ENCODE results near the gene SORL1.
"Not testable (repeated sequence)": the region's sequence is repeated elsewhere in the genome, so short reads cannot be mapped to it uniquely, and the experiment has no call there.

Gene SORL1

DNA sequence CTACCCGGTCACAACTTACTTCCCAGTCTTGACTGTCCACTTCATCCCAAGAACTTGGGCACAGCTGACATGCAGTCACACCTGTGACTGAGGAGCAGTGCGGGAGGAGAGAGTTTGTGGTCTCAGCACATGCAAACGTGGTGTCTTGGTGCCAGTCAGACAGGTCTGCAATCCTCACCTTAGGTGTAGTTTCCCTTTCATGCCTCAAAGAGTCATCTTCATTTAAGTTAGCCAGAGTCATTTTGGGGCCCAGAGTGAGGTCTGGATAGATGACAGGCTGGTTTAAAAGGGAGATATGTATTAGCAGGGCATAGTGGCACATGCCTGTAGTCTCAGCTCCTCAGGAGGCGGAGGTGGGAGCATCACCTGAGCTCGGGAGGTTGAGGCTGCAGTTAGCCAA, 109.1 kb downstream of the SORL1 start:
- DNase-seq (ENCODE audit: low read depth in 2 of 2) = no peak

DNA sequence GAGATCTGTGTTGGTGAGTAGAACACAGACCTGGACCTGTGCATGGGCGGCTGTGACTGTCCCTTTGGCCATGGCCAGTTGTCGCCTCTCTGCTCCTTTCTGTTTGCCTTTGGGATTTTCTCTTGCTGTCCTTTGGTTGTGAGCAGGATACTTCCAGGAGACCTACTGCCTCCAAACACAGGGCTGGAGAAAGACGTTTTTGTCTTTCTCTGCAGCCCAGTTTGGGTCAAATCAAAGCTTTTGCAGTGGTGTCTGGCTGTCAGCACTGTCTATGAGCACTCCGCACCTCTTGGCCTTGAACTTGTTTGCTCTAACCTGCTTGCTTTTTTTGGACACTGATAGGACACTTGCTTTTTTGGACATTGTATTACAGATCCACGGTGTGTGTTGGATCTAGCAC, 109.6 kb downstream of the SORL1 start:
- no peak for DNase-seq (ENCODE audit: low read depth in 2 of 2)

DNA sequence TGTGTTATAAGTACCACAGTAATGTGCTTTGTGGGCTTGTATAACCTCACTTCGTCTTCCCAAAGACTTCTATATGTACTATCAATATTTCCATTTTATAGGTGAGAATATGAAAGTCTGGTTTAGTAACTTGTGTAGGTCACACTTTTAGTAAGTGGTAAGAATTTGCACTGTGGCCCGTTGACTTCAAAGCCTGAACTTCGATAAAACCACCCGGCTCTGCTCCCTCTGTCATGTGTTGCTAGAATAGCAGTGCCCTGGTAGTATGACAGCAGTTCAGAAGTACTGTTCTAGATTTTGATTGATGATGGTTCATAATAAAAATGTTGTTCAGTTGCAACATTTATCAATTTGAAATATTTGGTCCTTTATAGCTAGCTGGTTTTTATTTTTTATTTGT, 110.9 kb downstream of the SORL1 start:
- peak in 1 of 2 experiments; percentile 28 for DNase-seq (ENCODE audit: low read depth in 2 of 2)

DNA sequence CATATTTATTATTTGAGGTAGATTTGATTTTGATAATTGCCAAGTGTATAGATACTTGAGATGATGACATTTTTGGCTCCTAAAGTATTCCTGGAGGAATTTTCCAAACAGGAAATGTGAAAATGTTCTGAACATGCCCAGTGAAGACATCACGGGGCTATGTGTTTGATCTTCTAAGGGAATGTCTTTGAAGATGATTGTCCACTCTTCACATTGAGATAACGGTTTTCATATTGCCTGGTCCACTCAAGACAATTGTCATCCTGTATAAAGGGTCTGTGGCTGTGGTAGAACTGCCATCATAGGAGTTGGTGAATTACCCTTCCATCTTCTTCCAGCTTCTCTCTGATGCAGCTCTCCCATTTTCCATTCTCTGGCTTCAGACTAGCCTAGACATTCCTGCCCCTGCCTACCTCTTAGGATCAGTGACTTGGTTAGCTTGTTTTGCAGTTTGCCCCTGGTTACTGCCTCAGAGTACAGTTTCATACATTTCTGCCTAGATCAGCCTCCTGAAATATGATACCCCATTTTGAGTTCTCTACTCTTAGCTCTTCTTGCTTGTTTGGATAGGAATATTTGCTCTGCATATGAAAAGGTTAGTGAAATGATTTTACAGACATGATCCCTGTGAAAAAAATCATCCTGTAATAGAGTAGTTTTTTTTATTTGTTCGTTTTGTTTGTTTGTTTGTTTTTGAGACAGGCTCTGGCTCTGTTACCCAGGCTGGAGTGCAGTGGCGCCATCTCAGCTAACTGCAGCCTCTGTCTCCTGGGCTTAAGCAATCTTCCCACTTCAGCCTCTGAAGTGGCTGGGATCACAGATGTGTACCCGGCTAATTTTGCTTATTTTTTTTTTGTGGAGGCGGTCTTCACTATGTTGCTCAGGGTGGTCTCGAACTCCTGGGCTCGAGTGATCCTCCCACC, 112.0 kb downstream of the SORL1 start:
- no peak for DNase-seq (ENCODE audit: low read depth in 2 of 2)

DNA sequence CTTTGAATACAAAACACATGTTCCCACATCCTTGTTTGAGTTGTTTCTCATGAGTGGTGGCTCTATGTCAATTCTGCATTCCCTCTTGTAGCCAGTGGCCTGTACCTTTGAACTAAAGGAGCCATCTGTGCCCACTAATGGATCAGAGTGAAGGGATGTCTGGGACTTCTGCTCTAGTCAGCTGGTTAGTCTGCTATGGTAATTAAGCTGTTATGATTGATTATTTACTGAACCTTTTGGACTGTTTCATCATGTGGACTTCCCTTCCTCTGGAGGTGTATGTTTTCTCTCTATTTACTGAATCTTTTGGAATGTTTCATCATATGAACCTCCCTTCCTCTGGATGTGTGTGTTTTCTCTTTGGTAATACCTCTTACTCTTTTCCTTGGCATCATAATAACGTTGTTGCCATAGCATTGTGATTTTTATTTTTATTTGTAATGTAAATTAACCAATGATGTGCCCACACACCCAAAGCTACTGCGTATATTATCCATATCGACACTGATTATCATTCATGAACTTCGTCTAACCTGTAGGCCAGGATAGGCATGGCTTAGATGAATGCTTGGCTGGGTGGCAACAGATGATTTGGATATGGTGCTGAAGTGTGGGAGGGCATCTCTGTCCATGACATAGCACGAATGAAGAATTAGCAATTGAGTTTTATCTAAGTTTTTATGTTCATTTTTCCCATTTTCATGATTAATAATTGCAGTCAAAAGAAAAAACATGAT, 113.0 kb downstream of the SORL1 start:
- DNase-seq (ENCODE audit: low read depth in 2 of 2) = no peak

DNA sequence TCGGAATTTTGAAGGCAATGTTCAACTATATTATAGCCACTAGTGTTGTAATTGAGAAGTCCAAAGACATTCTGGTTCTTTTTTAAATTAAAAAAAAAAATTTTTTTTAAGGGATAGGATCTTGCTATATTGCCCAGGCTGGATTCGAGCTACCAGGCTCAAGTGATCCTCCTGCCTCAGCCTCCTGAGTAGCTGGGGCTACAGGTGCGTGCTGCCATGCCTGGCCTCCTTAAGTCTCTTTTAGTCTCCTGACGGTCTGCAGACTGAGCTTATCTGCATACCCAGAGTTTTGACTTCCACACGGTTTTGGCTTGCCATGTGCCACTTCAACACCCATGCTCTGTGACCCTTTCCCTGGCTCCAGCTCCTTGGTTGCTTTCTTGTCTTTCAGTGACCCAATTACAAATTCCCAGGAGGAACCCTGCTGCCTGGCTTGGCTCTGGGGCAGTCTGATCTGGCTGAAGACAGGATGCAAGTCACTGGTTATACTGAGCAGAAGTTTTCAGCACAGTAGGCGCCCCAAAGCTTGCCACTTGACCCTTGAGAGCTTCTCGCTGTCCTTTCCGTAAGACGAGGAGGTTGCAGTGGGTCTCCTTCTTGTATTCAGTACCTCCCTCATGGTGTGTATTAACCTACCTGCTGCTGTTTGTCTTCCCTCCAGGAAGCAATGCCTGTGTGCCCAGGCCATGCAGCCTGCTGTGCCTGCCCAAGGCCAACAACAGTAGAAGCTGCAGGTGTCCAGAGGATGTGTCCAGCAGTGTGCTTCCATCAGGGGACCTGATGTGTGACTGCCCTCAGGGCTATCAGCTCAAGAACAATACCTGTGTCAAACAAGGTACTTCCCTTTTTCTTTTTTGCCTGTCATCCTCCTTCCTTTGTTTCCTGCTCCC, 114.4 kb downstream of the SORL1 start:
- no peak for DNase-seq (ENCODE audit: low read depth in 2 of 2)

DNA sequence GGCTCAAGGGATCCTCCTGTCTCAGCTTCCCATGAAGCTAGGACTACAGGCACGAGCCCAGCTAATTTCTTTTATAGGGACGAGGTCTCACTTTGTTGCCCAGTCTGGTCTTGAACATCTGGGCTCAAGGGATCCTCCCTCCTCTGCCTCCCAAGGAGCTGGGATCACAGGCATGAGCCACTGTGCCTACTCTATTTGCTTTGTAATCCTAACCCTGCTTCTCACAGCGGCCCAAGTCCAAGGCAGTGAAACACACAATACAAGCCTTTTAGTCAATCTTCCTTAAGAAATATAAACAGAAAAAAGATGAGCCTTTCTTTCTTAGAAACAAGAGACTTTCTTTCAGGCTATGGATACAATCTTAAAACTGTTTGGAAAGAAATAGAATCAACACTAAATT, 115.9 kb downstream of the SORL1 start:
- no peak for DNase-seq (ENCODE audit: low read depth in 2 of 2)

DNA sequence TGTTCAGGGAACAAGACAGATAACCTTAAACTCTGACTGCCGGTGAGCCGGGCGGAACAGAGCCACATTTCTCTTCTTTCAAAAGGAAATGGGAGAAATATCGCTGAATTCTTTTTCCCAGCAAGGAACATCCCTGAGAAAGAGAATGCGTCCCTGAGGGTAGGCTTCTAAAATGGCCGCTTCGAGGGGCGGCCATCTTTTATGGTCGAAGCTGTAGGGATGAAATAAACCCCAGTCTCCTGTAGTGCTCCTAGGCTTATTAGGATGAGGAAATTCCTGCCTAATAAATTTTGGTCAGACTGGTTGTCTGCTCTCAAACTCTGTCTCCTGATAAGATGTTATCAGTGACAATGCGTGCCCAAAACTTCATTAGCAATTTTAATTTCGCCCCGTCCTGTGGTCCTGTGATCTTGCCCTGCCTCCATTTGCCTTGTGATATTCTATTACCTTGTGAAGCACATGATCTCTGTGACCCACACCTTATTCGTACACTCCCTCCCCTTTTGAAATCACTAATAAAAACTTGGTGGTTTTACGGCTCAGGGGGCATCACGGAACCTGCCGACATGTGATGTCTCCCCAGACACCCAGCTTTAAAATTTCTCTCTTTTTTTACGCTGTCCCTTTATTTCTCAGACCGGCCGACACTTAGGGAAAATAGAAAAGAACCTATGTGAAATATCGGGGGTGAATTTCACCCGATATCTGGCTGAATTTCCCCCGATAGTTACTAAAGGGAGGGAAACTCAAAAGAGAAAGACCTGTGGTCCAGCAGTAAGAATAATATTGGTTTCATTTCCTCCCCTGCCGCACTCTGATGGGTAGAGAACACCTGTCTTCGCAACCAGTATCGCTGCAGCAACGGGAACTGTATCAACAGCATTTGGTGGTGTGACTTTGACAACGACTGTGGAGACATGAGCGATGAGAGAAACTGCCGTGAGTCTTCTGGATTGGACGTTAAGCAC, 117.5 kb downstream of the SORL1 start:
- DNase-seq (ENCODE audit: low read depth in 2 of 2) = not testable (repeated sequence)

DNA sequence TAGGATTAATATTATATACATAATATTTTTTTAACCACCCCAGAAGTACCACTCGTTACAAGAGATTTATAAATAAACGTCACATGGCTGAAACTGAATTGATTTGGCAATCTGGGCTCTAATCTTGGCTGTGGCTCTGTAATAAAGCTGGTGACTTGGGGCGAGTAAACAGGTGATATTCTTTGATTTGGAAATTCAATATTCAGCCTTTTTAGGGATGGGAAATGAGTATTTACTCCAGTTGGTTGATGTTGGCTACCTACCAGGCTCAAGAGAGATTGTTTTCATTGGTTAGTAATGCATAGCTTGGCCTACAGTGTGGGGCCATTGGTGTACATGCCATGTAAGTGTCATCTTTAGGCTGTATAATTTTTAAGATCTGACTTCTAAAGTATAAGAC, 118.3 kb downstream of the SORL1 start:
- DNase-seq (ENCODE audit: low read depth in 2 of 2) = no peak

DNA sequence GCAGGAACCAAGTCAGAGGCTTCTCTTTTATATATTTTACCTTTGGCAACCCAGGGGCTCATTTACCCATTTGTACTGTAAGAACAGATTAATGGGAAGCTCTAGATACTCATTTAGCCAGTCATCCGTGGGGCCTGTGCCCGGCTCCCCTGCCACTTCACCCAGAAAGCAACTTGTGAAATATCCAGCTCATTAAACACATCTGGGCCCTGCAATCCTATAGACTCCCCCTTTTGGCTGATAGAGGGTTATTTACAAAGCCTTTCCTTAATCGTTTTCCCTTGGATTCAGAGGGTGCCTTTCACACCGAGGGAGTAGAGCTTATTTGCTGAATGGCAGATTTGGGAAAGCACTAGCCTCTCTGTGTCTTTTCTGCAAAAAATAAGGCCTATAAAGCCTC, 119.4 kb downstream of the SORL1 start:
- no peak for DNase-seq (ENCODE audit: low read depth in 2 of 2)

DNA sequence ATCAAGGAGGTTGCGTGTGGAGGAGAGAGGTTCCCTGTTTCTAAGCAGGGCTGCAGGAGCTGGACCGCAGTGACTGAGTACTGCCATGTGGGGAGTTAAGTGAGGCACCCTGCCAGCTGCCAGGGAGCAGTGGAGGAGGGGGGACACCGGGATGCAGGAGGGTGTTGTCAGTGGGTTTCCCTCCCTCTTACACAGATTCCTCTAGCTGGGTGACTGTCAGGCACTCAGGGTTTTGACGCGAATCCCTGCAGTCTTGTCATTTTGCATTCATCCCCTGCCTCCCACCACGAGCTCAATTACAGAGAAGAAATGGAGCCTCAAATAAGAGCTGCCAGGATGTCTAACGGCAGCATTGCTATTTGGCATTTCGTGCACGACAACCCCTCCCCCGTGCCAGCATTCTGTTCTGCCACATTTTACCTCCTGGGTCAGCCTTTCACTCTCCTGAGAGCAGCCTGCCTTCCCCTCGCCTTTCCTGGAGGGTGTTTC, 120.5 kb downstream of the SORL1 start:
- no peak for DNase-seq (ENCODE audit: low read depth in 2 of 2)

DNA sequence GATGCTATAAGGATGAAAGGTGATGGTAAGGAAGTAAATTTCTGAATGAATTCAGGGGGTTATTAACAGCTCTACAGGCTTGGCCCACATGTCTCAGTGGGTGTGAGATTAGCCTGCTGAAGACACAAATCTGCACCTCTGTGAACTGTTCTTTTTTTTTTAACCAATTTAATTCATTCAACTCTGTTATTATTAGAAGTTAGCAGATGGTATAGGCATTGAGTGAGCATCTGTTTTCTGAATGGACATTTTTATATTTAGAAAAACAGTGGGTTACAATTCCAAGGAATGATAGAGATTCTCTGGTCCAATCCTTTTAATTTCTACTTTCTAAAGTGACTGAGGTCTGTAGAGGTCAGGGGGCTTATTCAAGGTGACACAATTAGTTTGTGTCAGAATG, 122.7 kb downstream of the SORL1 start:
- no peak for DNase-seq (ENCODE audit: low read depth in 2 of 2)

DNA sequence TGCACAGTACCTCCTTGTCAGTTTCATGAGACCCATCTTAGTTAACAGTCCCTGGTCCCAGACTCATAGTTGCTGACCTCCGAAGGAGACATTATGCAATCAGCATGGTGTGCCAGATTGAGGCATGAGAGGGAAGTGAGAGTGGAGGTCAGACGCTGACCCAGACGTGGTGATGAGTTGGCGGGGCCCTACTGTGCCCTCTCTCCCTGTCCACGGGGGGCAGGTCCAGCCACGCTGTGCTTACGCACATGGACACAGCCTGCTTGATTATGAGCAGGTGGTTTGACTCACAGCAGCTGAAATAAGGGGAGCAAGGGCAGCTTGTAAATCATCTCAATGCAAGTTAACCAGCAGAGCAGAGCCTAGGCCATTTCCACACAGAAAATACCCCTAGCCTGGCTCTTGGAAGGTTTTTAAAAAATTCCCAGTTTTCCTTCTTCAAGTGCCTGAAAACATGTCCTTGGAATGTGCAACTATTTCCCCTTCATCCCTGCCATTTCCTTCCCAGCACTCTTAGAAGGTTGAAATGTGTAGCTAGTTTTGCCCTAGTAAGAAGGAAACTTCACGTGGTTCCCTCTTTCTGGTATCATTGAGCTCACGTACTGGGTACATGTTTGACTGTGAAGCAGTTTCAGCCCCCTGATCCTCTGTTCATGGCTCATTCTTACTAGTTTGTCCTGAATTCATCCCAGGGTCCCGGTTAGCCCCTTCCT, 123.3 kb downstream of the SORL1 start:
- no peak for DNase-seq (ENCODE audit: low read depth in 2 of 2)

DNA sequence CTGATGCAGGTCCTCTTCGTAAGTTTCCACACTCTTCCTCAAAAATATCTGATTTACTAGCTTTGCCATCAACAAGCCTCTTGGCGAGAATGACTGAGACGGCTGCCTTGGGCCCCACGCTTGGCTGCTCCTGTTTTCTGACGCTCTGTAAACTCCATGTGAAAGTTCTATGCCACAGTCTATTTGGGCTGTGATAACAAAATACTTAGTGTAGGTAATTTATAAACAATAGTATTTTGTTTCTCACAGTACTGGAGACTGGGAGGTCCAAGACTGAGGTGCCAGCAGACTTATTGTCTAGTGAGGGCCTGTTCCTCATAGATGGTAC, 123.8 kb downstream of the SORL1 start:
- no peak for DNase-seq (ENCODE audit: low read depth in 2 of 2)

DNA sequence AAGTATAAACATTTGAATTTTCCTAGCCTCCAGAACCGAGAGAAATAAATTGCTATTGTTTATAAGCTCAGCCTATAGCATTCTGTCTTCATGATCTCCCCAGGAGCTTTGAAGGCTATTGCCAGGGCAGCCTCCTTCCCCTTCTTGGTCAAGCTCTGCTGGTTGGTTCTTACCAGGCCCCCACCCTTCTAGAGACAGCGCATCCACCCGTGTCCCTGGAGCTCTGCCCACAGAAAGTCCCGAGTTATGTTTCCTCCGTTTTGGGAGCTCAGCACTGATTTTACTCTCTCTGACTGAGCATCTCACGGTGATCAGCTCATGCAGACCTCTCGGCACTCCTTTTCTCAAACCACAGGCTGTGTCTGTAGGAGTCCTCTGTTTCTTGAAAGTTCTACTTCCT, 124.4 kb downstream of the SORL1 start:
- no peak for DNase-seq (ENCODE audit: low read depth in 2 of 2)

DNA sequence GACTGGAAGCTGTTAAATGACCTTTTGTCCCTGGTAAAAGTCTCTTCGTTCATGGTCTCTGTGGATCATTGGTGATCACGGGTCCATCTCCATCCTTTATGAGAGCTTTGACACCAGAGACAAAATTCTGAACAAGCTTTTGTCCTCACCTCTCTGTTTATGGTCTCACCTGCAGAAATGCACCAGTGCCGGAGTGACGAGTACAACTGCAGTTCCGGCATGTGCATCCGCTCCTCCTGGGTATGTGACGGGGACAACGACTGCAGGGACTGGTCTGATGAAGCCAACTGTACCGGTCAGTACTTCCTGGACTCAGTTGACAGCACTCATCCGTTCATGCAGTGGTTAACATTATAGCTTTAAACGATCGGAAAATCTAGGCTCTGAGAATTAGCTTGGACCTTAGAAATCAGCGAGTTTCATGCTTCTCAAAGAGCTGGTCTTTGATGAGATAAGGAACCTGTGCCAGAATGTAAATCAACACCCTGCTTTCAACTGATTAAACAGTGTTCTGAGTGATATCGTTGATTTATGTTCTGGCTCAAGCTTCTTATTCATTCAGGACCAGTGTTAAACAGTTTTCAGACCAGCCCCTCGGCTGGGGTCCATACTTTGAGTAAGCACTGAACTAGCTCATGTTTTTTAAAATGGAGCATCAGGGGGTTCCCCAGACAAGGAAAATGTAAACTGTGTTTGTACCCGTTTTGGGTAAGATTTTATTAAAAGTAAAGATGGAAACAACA, 125.2 kb downstream of the SORL1 start:
- no peak for DNase-seq (ENCODE audit: low read depth in 2 of 2)

DNA sequence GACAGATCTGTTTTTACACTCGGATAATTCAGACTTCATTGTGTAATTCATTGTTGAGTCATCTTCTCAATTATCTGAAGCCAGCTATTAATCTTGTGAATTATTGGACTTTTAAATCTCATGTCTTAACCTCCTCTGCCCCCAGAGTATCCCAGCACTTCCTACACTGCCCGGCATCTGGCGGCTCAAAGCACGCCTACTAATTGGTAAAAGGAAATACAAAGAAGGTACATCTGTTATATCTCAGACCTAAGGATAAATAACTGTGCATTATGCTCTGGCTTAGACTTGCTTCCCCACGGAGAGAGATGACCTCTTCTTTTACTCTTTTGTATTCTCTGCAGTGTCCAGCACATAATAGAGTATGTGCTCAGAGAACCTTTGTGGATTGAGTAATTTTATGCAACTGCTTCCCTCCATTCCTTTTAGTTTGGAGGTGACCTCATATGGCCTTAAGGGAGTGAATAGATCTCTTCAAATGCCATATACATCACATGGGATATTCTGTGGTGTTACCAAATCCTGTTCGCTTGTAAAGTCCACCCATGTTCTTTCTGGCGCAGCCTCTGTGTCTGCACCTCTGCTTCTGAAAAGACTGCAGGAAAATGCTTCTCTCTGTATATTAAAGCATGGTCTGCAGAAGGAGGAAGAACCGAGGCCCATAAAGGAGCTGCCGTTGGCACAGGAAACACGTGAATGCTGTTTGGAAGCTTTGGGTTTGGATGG, 126.3 kb downstream of the SORL1 start:
- DNase-seq (ENCODE audit: low read depth in 2 of 2) = no peak

DNA sequence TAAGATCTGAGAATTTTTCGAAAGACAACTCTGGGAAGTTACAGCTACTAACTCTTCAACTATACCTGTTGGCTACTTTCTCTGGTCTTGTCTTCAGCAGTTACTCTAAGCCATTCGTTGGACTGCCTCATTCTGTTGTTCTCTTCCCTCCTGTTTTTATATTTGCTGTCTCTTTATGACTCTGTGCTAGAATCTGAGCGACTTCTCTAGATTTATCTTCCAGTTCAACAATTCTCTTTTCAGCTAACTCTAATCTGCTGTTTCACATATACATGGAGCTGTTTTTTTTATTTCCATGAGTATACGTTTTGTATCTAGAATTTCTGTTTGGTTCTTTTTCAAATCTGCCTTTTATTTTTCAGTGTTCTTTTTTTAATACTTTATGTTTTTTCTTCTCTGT, 128.0 kb downstream of the SORL1 start:
- DNase-seq (ENCODE audit: low read depth in 2 of 2) = no peak

DNA sequence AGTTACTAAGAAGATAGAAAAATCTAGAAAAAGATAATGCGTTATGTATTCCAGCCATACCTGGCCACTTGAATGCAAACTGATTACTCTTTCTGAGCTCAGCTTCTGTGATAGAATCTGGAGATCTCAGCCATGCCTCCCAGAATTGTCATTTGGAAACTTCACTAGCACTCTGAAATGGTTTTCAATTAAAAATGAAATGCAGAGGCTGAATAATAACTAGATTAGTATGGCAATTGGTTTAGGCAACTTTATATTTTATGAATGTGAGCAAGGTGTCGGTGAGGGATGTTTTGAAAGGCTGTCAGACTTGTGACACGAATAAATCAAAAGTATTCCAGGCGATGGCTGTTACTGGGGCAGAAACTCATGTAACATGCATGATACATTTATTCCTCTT, 129.5 kb downstream of the SORL1 start:
- no peak for DNase-seq (ENCODE audit: low read depth in 2 of 2)
